Measurements from ENCODE around the gene ASIC1.

Gene ASIC1

DNA sequence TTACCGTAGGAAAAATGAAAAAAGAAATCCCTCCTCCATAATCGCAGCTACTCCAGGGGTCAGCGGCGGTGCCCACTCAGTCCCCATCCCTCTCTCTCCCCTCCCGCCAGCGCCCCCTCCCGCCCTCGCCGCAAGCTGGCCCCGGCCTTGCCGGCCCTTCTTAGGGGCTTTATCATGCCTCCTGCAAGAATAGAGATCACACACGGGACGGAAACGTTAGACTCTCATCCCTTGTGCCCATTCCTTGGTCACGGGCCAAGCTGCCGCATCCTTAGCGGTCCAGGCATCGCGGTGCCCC lies 53.9 kb downstream of the ASIC1 start:
- ChIA-PET CTCF (interaction anchor here (0.6 to 3.8 kb wide), 17 partner anchors 10 to 203 kb away, joined by 3 to 33 read pairs (median 5); partner anchors contain the start of genes CERS5 and SMARCD1), POLR2A (interaction anchor here (0.7 to 4.6 kb wide), 15 partner anchors 8 to 172 kb away, joined by 3 to 56 read pairs (median 6); partner anchors contain the start of genes CERS5, GPD1, LIMA1 and RACGAP1)
- DNase-seq (ENCODE audit: extremely low spot score): no peak
- TF ChIP-seq LEF1 (IDR thresholded peaks at IDR 0.05; ENCODE audit: borderline replicate concordance): no peak
- TF ChIP-seq NFRKB (IDR thresholded peaks at IDR 0.05): no peak
- TF ChIP-seq ELF4 (IDR thresholded peaks at IDR 0.05): no peak
- TF ChIP-seq SUZ12 (IDR thresholded peaks at IDR 0.05): no peak
- no peak for TF ChIP-seq FOXA1 (IDR thresholded peaks at IDR 0.05)
- TF ChIP-seq, protein P1, sequence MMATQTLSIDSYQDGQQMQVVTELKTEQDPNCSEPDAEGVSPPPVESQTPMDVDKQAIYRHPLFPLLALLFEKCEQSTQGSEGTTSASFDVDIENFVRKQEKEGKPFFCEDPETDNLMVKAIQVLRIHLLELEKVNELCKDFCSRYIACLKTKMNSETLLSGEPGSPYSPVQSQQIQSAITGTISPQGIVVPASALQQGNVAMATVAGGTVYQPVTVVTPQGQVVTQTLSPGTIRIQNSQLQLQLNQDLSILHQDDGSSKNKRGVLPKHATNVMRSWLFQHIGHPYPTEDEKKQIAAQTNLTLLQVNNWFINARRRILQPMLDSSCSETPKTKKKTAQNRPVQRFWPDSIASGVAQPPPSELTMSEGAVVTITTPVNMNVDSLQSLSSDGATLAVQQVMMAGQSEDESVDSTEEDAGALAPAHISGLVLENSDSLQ (IDR thresholded peaks at IDR 0.05): no peak
- no peak for TF ChIP-seq BHLHE40 (IDR thresholded peaks at IDR 0.05; ENCODE audit: borderline replicate concordance)
- TF ChIP-seq TARDBP (IDR thresholded peaks at IDR 0.05): no peak
- TF ChIP-seq HDGF (IDR thresholded peaks at IDR 0.05; ENCODE audit: borderline replicate concordance): no peak
- no peak for TF ChIP-seq FOXK2 (IDR thresholded peaks at IDR 0.05)
- TF ChIP-seq SP1 (IDR thresholded peaks at IDR 0.05): no peak

DNA sequence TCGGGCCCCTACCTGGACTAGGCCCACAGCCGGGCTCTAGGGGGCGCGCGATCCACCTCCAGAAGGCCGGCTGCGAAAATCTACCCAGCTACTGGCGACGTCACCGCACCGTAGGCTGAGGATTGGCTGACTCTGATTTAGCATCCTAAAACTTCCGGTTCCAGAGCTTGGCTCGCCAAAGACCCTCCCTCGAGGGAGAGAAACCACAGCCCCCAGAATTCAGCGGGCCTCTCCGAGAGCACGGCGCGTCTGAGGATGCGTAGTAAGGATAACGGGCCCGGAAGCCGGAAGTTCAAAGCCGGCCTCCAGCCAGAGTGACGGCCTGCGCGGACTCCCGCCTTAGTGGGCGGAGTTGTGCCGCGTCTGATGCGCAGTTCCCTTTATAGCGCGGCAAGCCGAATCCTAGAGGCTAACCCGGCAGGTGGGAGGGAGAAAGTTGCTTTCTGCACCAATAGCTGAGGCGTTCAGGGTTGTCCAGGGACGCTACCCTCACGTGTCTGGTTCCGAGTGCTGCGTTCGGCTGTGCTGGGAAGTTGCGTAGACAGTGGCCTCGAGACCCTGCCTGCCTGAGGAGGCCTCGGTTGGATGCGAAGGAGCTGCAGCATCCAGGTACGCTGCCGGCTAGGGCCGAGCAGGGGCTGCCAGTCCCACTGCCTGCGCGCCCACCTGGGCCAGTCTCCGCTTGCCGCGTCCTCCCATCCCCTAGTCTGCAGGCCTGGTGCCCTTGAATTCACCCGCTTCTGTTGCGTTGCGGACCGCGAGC lies 54.5 kb downstream of the ASIC1 start, which contains the start of gene COX14:
COX14 (plus strand) TSS at position 544 of the 763 bp plus-strand sequence. CDS start 7,808 bp downstream, outside the sequence.
- TF ChIP-seq CTBP1 (IDR thresholded peaks at IDR 0.05; ENCODE audit: borderline replicate concordance) (no peak; the same call in 1 of the 2 replicates), L3MBTL2 (conservative IDR thresholded peaks at IDR 0.05) (peak; percentile 76), TARDBP (IDR thresholded peaks at IDR 0.05) (no peak), ELF4 (IDR thresholded peaks at IDR 0.05) (peak; percentile 90), FOXK2 (IDR thresholded peaks at IDR 0.05) (no peak)
- TF ChIP-seq, protein P1 (IDR thresholded peaks at IDR 0.05): peak; percentile 97
- DNase-seq (ENCODE audit: extremely low spot score): peak; percentile 97
- CTCF ChIA-PET: interaction anchor here (0.6 to 3.8 kb wide), 24 partner anchors 8 to 230 kb away, joined by 3 to 33 read pairs (median 4); partner anchors contain the start of genes CERS5, LIMA1 and SMARCD1
- POLR2A ChIA-PET: interaction anchor here (0.7 to 4.6 kb wide), 21 partner anchors 8 to 653 kb away, joined by 3 to 56 read pairs (median 6); partner anchors contain the start of genes CERS5, GPD1, LIMA1 and RACGAP1

DNA sequence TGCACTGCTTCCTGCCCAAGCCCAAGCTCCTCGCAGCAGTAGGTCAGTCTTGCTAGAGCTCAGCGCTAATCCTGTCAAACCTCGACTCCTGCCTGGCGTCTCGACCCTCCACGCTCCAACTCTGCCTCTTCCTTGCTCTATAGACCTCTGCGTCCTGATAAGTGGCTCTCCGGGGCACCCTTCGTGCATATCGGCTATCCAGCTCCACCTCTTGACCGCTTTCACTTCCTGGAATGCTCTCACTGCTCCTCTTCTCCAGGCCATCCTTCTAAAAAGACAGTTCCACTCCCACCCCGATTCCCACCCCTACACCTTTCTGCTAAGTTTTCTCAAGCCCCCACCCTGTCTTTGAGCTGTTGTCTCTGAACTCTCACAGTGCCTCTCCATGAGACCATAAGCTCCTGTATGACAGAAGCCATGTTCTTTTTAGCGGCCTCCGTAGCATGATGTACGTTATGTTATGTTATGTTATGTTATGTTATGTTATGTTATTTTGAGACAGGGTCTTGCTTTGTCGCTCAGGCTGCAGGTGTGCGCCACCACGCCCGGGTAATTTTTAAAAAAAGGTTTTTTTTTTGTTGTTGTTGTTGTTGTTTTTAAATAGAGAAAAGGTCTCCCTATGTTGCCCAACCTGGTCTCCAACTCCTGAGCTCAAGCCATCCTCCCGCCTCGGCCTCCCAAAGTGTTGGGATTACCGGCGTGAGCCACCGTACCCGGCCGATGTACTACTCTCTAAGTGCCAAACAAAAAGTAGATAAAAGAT lies 55.2 kb downstream of the ASIC1 start:
- peak; percentile 35 for DNase-seq (ENCODE audit: extremely low spot score)
- TF ChIP-seq L3MBTL2 (conservative IDR thresholded peaks at IDR 0.05): 0 out of 2 replicates have a peak, but pooled peaks have one; percentile 37
- TF ChIP-seq FOXA1 (IDR thresholded peaks at IDR 0.05): no peak

DNA sequence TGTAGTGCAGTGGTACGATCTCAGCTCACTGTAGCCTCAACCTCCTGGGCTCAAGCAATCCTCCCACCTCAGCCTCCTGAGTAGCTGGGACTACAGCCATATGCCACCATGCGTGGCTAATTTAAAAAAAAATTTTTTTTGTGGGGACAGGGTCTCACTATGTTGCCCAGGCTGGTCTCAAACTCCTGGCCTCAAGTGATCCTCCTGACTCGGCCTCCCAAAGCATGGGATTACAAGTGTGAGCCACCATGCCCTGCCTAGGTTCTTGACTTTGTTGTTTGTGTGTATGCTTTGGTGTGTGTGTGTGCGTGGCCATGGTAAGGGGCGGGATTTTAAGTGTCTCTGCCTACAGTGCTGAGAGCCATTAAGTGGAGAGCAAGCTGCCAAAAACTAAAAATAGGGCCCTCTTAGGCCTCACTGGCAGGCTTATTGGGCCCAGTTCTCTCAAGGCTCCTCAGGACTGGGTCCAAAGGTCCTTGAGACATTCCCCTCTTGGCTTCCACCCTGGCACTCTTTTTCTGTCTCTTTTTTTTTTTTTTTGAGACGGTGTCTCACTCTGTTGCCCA lies 59.7 kb downstream of the ASIC1 start:
- ChIA-PET POLR2A (interaction anchor here (1.2 to 1.7 kb wide), 2 partner anchors 32 to 50 kb away, joined by 7 to 8 read pairs; partner anchors contain the start of genes CERS5 and SMARCD1), CTCF (no interaction called here)
- no peak for DNase-seq (ENCODE audit: extremely low spot score)
- no peak for TF ChIP-seq NFRKB (IDR thresholded peaks at IDR 0.05)
- TF ChIP-seq, protein P1 (IDR thresholded peaks at IDR 0.05): no peak
- no peak for TF ChIP-seq ZNF384 (IDR thresholded peaks at IDR 0.05)
- no peak for TF ChIP-seq LEF1 (IDR thresholded peaks at IDR 0.05; ENCODE audit: borderline replicate concordance)
- no peak for TF ChIP-seq ELF4 (IDR thresholded peaks at IDR 0.05)
- TF ChIP-seq HDGF (IDR thresholded peaks at IDR 0.05; ENCODE audit: borderline replicate concordance): no peak
- no peak for TF ChIP-seq FOXA1 (IDR thresholded peaks at IDR 0.05)
- TF ChIP-seq SUZ12 (IDR thresholded peaks at IDR 0.05): no peak
- TF ChIP-seq SP1 (IDR thresholded peaks at IDR 0.05): no peak
- no peak for TF ChIP-seq BHLHE40 (IDR thresholded peaks at IDR 0.05; ENCODE audit: borderline replicate concordance)
- TF ChIP-seq CTBP1 (IDR thresholded peaks at IDR 0.05; ENCODE audit: borderline replicate concordance): no peak
- TF ChIP-seq FOXK2 (IDR thresholded peaks at IDR 0.05): no peak

More for the DNA sequence above, 55.2 kb downstream of the ASIC1 start:
- CTCF ChIA-PET: interaction anchor here (0.7 to 3.8 kb wide), 16 partner anchors 8 to 202 kb away, joined by 3 to 33 read pairs (median 4); partner anchors contain the start of genes CERS5, LIMA1 and SMARCD1
- POLR2A ChIA-PET: interaction anchor here (0.8 to 4.6 kb wide), 19 partner anchors 9 to 652 kb away, joined by 3 to 56 read pairs (median 6); partner anchors contain the start of genes CERS5, GPD1, LIMA1 and RACGAP1

DNA sequence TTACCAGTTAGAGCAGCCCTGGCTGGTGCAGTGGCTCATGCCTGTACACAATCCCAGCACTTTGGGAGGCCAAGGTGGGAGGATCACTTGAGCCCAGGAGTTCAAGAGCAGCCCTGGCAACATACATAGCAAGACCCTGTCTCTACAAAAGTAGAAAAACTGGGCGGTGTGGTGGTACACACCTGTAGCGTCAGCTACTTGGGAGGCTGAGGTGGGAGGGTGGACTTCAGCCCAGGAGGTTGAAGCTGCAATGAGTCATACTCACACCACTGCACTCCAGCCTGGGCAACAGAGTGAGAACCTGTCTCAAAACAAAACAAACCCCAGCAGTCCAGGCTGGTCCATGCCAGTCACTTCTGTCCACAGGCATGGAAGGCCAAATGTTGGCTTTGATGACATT lies 62.0 kb downstream of the ASIC1 start:
- TF ChIP-seq ZNF384 (IDR thresholded peaks at IDR 0.05): no peak
- TF ChIP-seq CTBP1 (IDR thresholded peaks at IDR 0.05; ENCODE audit: borderline replicate concordance): no peak
- no peak for TF ChIP-seq SUZ12 (IDR thresholded peaks at IDR 0.05)
- no peak for TF ChIP-seq L3MBTL2 (conservative IDR thresholded peaks at IDR 0.05)
- no peak for TF ChIP-seq ARNT (IDR thresholded peaks at IDR 0.05)
- no peak for TF ChIP-seq BHLHE40 (IDR thresholded peaks at IDR 0.05; ENCODE audit: borderline replicate concordance)
- CTCF ChIA-PET: no interaction called here
- DNase-seq (ENCODE audit: extremely low spot score): no peak
- POLR2A ChIA-PET: no interaction called here

DNA sequence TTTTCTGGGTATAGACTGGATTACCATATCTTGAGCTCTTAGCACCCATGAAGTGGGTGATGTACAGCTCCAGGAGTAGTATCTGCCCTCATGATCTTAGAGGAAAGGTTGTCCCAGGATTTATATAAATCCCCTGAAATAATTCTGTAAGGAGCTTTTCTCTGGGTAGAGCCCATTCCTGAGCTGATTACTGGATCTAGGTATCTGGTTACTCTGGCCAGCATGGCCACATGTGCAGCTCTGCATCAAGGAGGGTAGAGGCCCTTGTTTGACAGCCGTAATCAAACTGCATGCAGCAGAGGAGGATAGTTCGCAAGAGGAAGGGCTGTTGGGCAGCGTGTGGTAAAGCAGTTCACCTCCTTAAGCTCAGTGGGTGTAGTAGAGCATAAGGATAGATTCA lies 63.1 kb downstream of the ASIC1 start:
- CTCF ChIA-PET: interaction anchor here (0.6 to 0.9 kb wide), 2 partner anchors 8 to 12 kb away, joined by 4 read pairs; partner anchors contain the start of gene COX14
- TF ChIP-seq SUZ12 (IDR thresholded peaks at IDR 0.05): no peak
- no peak for TF ChIP-seq FOXA1 (IDR thresholded peaks at IDR 0.05)
- TF ChIP-seq NFRKB (IDR thresholded peaks at IDR 0.05): no peak
- no peak for TF ChIP-seq L3MBTL2 (conservative IDR thresholded peaks at IDR 0.05)
- no peak for TF ChIP-seq ZNF384 (IDR thresholded peaks at IDR 0.05)
- TF ChIP-seq FOXM1 (IDR thresholded peaks at IDR 0.05; ENCODE audit: borderline replicate concordance): no peak
- no peak for TF ChIP-seq LEF1 (IDR thresholded peaks at IDR 0.05; ENCODE audit: borderline replicate concordance)
- no peak for TF ChIP-seq ELF4 (IDR thresholded peaks at IDR 0.05)
- TF ChIP-seq BHLHE40 (IDR thresholded peaks at IDR 0.05; ENCODE audit: borderline replicate concordance): no peak
- TF ChIP-seq CTBP1 (IDR thresholded peaks at IDR 0.05; ENCODE audit: borderline replicate concordance): no peak
- POLR2A ChIA-PET: interaction anchor here (1.3 to 3.2 kb wide), 2 partner anchors 9 to 36 kb away, joined by 3 to 12 read pairs; partner anchors contain the start of gene COX14
- no peak for DNase-seq (ENCODE audit: extremely low spot score)
